Measurements from ENCODE around the gene MORN5.

- TF ChIP-seq CTCF (conservative IDR thresholded peaks at IDR 0.05; ENCODE audit: low read depth in 2 of 2) = no peak
- TF ChIP-seq POLR2AphosphoS5 (IDR thresholded peaks at IDR 0.05; ENCODE audit: low read depth) = no peak
- no peak for TF ChIP-seq ZNF462 (CRISPR knock-in tag; IDR thresholded peaks at IDR 0.05)
- TF ChIP-seq CREB1 (CRISPR knock-in tag; IDR thresholded peaks at IDR 0.05; ENCODE audit: low read depth) = no peak
- TF ChIP-seq EZH2phosphoT487 (IDR thresholded peaks at IDR 0.05; ENCODE audit: unreplicated experiment) = no peak
- no peak for TF ChIP-seq EZH2 (IDR thresholded peaks at IDR 0.05; ENCODE audit: low read depth, unreplicated experiment)
- TF ChIP-seq REST (IDR thresholded peaks at IDR 0.05; ENCODE audit: unreplicated experiment) = no peak
- no peak for TF ChIP-seq JUNB (IDR thresholded peaks at IDR 0.05; ENCODE audit: unreplicated experiment)
These were observed 2.7 kb downstream of the MORN5 start for GRCh38 chr9:122162415-122162814.
